Embryonic facial prominence (tissue), 1 donor: ENCODE results near the gene NCBP3.
"Not testable (repeated sequence)": the region's sequence is repeated elsewhere in the genome, so short reads cannot be mapped to it uniquely, and the experiment has no call there.

ENCODE experiments used
- DNase-seq: peaks from one replicate; pipeline ENCODE4 v3.0.0-alpha.2; 2016; ENCODE audit errors: extremely low spot score

The NCBP3 gene

DNA sequence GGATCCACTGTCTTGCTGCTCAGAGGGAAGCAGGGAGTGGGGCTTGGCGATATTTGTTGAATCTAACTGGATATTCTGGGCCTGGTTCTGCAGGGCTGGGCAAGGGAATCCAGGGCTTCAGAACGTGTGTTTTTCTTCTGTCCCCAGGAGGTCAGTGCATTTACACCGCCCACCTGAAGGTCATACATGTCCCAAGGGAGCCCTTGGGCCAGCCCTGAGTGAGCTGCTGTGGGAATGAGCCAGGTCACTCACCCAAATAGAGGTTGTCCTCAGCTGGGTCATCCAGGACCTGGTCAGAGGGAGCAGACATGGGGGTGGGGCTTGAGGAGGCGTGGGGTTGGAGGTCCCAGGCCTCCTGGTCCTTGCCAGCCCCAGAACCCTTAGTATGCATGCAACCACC, 36.2 kb upstream of the NCBP3 start:
- DNase-seq = no peak

GRCh38 chr17:3880983-3881382, 34.9 kb upstream of the NCBP3 start:
- no peak for DNase-seq

DNA sequence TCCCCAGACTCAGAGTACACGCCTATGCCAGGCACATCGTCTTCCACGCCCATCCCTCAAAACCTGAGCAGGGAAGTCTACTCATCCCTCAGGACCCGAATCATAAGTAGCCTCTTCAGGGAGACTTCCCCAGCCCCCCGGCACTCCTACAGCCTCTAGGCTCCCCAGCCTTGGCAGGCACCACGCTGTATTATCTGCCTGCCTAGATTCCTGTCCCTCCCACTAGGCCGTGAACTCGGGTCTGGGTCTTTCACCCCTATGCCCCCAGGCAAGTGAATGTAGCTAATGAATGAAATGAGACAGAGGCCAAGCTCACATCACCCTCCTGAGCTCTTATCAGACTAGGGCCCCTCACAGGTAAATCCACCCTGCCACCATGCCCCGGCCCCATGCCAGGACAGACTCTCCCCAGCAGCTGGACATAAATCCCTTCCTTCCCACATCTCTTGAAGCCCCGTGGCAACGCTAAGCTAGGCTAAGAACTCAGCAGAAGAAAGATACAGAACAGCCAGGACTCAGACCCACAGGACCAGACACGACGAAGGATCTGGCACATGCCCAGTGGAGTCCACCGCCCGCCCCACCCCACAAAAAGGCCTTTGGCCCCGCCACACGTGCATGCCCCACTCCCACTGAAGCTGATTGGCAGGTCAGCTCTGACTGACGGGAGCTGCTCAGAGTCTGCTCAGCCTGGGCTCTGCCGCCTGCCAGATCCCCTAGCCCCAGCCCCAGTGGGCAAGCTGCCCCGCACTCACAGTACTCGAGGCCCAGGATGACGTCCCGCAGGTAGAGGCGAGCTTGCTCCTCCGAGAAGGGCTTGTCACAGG, 33.8 kb upstream of the NCBP3 start:
- no peak for DNase-seq

DNA sequence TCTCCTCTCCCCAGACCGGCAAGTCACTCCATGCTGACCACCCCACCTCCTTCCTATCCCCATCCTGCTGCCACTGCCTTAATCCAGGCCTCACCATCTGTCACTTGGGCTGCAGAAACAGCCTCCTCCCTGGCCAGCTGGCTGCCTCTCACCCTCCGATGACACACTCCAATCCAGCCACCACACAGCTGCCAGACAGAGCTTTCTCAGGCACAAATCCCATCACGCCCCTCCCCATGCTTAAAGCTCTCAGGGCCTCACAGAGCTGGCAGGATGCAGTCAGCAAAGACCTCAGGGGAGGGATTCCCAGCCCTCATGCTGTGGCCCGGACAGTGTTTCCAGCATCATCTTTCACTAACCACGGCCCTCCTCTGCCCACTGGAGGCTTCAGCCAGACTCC, 33.1 kb upstream of the NCBP3 start:
- no peak for DNase-seq

DNA sequence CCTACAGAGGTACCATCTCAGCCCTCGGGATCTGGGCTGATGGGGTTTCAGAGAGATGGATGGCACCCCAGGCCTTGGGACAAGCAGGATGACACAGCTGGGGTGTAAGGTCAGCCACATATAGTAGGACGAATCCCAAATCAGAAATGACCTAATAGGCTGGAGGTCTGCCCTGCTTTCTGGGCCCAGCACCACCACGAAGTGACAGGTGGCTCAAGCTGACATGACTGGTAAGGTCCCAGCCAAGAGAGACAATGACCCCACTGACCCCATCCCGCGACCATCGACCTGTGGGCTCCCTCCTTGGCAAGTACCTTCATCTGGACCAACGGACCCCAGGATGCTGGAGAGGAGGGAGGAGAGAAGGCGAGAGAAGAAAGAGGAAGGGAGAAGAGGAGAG, 31.2 kb upstream of the NCBP3 start:
- DNase-seq = no peak

DNA sequence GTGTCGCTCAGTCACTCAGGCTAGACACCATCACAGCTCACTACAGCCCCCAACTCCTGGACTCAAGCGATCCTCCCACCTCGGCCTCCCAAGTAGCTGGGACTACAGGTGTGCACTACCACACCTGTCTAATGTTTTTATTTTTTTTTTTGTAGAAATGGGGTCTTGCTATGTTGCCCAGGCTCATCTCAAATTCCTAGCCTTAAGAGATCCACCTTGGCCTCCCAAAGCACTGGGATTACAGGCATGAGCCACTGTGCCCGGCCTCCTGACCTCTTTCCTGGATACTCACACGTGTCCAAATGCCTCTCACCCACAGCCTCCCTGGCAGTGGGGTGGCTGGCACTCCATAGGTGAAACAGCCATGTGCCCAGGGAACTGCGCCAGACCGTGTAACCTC, 29.3 kb upstream of the NCBP3 start:
- DNase-seq = no peak

- no peak for DNase-seq
These were observed 27.8 kb upstream of the NCBP3 start for GRCh38 chr17:3873862-3874261.

GRCh38 chr17:3870871-3871306, 24.8 kb upstream of the NCBP3 start:
- no peak for DNase-seq

GRCh38 chr17:3867606-3868005, 21.6 kb upstream of the NCBP3 start:
- DNase-seq = no peak

DNA sequence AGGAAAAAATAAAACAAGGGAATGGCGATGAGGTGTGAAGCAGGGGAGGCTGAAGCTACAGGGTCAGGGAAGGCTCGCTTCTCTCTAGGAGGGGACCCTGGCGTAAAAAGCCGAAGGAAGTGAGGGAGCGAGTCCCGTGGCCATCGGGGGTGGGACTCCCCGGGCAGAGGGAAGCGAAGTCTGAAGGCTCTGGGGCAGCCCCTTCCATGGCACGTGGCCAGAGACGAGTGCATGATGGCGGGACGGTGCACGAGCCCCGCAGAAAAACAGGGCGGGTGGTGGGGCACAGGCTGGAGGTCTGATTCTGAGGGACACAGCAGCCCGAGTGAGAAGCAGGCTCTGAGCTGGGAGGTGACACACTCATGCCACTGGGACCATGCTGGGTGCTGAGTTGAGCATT, 21.1 kb upstream of the NCBP3 start:
- DNase-seq = no peak

DNA sequence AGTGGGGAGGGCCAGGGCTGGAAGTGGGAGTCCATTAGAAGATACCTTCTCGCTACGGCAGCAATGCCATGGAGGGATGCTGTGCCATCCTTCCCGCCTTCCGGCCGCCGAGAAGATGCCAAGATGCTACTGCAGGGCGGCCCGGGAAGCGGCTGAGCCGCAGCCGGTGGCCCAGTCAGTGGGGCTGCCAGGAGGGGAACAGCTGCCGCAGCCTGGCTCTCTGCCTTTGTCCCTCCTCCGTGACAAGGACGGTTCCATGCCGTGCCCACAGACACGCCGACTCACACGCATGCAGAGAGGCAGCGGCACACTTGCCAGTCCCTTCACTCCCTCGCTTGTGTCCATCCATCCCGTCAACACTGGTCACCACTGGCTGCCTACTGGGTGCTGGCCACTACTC, 20.2 kb upstream of the NCBP3 start:
- DNase-seq = no peak

GRCh38 chr17:3865176-3865575, 19.1 kb upstream of the NCBP3 start:
- DNase-seq = no peak

- no peak for DNase-seq
These were observed 18.5 kb upstream of the NCBP3 start for GRCh38 chr17:3864534-3864933.

GRCh38 chr17:3861761-3862681, 16.0 kb upstream of the NCBP3 start:
- DNase-seq = no peak

GRCh38 chr17:3860939-3861700, 15.1 kb upstream of the NCBP3 start:
- no peak for DNase-seq

DNA sequence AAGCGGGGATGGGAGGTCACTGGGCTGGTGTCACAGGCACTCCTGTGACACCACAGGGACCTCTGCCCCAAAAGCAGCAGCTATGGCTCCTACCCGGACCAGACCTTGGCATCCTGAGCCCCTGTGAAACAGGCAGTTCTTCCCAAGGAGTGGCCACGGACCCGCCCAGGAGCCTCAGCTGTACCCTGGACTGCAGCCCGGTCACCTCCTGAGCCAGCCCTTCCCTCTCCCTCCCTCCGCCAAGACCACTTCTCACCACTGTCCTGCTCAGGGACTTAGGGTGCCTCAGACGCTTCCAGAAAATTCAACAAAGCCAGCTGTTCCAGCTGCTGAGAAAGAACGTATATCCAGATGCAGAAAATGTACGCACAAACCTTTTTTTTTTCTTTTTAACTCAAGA, 13.9 kb upstream of the NCBP3 start:
- DNase-seq = no peak

DNA sequence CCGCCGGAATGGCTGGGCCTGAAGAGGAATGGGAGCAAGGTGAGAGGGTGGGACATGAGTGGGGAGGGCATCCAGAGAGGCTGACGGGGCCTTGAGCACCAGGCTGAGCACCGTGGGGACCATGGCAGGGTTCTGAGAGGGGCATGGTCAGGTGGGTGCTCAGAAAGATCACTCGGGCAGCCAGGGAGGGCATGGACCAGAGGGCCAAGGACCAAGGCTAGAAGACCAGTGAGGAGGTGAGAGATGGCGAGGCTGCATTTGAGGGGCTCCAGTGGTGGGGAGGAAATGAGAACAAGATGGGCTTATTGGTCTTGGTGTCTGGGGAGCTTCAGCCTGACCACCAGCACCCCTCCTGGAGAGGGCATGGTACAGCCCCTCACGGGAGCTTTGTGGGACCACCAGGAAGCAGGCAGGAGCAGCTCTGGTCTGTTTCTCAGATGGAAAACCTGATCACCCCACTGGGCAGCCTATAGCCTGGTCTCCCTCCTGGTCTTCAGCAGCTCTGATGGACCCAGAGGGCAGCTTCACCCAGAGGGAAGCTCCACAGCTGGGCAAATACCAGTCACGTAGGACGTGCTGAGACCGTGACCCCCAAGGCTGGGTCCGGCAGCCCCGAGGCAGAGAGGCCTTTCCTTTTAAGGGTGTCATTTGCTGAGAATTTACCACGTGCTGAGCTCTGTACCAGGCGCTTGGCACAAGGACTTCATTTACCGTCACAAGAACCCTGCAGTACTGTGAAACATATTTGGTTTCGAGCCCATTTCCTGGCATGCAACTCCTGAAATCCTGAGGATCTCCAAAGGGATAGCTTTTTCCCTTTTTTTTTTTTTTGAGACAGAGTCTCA, 11.4 kb upstream of the NCBP3 start:
- no peak for DNase-seq

GRCh38 chr17:3854204-3854603, 8.2 kb upstream of the NCBP3 start:
- not testable (repeated sequence) for DNase-seq

GRCh38 chr17:3852561-3852960, 6.5 kb upstream of the NCBP3 start:
- no peak for DNase-seq

GRCh38 chr17:3851461-3852100, 5.5 kb upstream of the NCBP3 start:
- DNase-seq = no peak
